ENCODE results near the gene DOCK2. TPM values are rescaled to one million over a fixed set of nuclear protein-coding genes. Genes with fewer than 3 reads are reported as not detected.

DOCK2 gene
- total and polyA plus RNA-seq, 2 of the 8 experiments (the other 6 are each of a cell fraction or from before 2014, with no cell fraction given) = 3.9 to 5.7 TPM

DNA sequence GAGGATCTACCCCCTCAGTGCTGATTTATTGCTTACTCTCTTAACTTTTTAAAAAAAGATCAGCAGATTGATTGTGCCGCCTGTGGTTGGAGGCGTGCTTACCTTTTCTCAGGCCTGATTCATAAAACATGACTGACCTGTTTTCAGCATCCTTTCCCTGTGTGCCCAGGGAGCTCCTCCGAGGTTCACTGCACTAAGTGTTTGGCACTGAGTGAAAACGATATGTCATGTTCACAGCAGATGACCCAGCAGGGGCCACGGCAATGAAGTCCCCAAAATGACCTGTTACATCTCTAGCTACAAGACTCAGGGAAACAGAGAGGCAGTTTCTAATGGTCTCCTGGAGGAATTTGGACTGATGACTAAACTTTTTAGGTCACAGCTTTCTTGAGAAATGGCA is 273.3 kb downstream of the DOCK2 start:
- Histone ChIP-seq H3K23ac (ENCODE audit: insufficient read length) (no peak overlapping the region), H2BK12ac (ENCODE audit: low read depth, low read length) (no peak overlapping the region), H3K27me3 (replicated peaks in 1 of 4; ENCODE audit: control insufficient read depth in 3 of 4, extremely low read depth in 1 of 4, insufficient read depth in 3 of 4, low read length in 3 of 4) (no peaks in the 10 kb centered on the region), H2BK5ac (ENCODE audit: low read depth, low read length) (no peak overlapping the region), H4K91ac (replicated peaks; ENCODE audit: insufficient read length, low read length) (no peak overlapping the region), H3K36me3 (ENCODE audit: control insufficient read depth in 2 of 4, insufficient read depth in 4 of 4, low read length in 3 of 4) (no peaks in the 10 kb centered on the region), H4K8ac (ENCODE audit: extremely low read depth, insufficient read depth, low read length) (no peak overlapping the region), H2BK15ac (ENCODE audit: low read length) (no peak overlapping the region), H2AK5ac (ENCODE audit: low read depth, low read length) (no peak overlapping the region), H3K79me2 (ENCODE audit: control insufficient read depth in 1 of 2, insufficient read depth in 2 of 2, low read length in 2 of 2) (no peaks in the 10 kb centered on the region), H3K14ac (ENCODE audit: insufficient read length) (no peak overlapping the region), H3K18ac (ENCODE audit: extremely low read depth, low read length) (no peak overlapping the region), H3K23me2 (ENCODE audit: low read depth, low read length) (no peaks in the 10 kb centered on the region; the same call in 1 of the 2 replicates), H3K56ac (replicated peaks; ENCODE audit: insufficient read length, low read depth, low read length) (no peak overlapping the region), H2AFZ (ENCODE audit: low read length) (no peak overlapping the region), H3K4ac (replicated peaks; ENCODE audit: insufficient read length, low read depth, low read length) (no peak overlapping the region), H3K4me1 (replicated peaks in 1 of 4; ENCODE audit: control insufficient read depth in 3 of 4, insufficient read depth in 4 of 4, low read length in 3 of 4) (peaks cover 0 to 4% (median 0%) of the 10 kb centered on the region in 4 experiments; a peak in 1 of 7 replicates), H4K5ac (ENCODE audit: insufficient read length, low read depth, low read length) (no peak overlapping the region), H3K4me2 (ENCODE audit: insufficient read depth in 1 of 2, low read depth in 2 of 2, low read length in 2 of 2) (no peak overlapping the region), H3K79me1 (ENCODE audit: low read depth, low read length) (no peaks in the 10 kb centered on the region), H4K20me1 (replicated peaks in 1 of 2; ENCODE audit: control insufficient read depth in 1 of 2, insufficient read depth in 2 of 2, low read length in 2 of 2) (no peaks in the 10 kb centered on the region), H3K9ac (replicated peaks in 1 of 4; ENCODE audit: extremely low read depth in 1 of 4, low read depth in 3 of 4, low read length in 3 of 4) (no peak overlapping the region), H3K9me3 (ENCODE audit: insufficient read depth in 2 of 2, low read depth in 1 of 2, low read length in 1 of 2) (no peaks in the 10 kb centered on the region), H2BK120ac (replicated peaks; ENCODE audit: low read depth, low read length) (no peak overlapping the region), H2BK20ac (ENCODE audit: low read length) (no peak overlapping the region), H3K27ac (ENCODE audit: low read depth, low read length) (no peak overlapping the region), H3K4me3 (ENCODE audit: extremely low read depth in 1 of 4, insufficient read depth in 2 of 4, low read depth in 3 of 4, low read length in 4 of 4) (no peak overlapping the region)
- TF ChIP-seq CHD1 (IDR thresholded peaks at IDR 0.05; ENCODE audit: low read depth, low read length) (no peak), SIRT6 (IDR thresholded peaks at IDR 0.05; ENCODE audit: low read length) (no peak), POLR2AphosphoS5 (IDR thresholded peaks at IDR 0.05; ENCODE audit: low read depth, low read length) (no peak), SIN3A (conservative IDR thresholded peaks at IDR 0.05 in 1 of 2, IDR thresholded peaks at IDR 0.05 in 1 of 2; ENCODE audit: low read depth in 1 of 2, low read length in 2 of 2) (no peak), GTF2F1 (IDR thresholded peaks at IDR 0.05; ENCODE audit: borderline replicate concordance, low read depth, low read length) (no peak), RXRA (IDR thresholded peaks at IDR 0.05; ENCODE audit: insufficient read depth, low read depth, low read length) (no peak), EP300 (IDR thresholded peaks at IDR 0.05; ENCODE audit: borderline replicate concordance in 1 of 2, low read depth in 2 of 2, low read length in 2 of 2) (no peak), CBX8 (IDR thresholded peaks at IDR 0.05; ENCODE audit: borderline replicate concordance, low read depth, low read length) (no peak), ZNF274 (IDR thresholded peaks at IDR 0.05; ENCODE audit: borderline replicate concordance, extremely low read depth, low read length) (no peak)
- TF ChIP-seq, protein P1, sequence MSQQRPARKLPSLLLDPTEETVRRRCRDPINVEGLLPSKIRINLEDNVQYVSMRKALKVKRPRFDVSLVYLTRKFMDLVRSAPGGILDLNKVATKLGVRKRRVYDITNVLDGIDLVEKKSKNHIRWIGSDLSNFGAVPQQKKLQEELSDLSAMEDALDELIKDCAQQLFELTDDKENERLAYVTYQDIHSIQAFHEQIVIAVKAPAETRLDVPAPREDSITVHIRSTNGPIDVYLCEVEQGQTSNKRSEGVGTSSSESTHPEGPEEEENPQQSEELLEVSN (IDR thresholded peaks at IDR 0.05) = no peak
- 84% methylated on average over 5 of the region's 5 CpGs; no CpG with 5 or more reads in 1 of the 2 experiments for WGBS, 2 experiments (ENCODE audit: extremely low coverage in 1 of 2, insufficient coverage in 1 of 2, insufficient read length in 1 of 2, insufficient replicate concordance in 2 of 2, low coverage in 1 of 2, low lambda C conversion rate in 2 of 2, missing lambda C conversion rate in 1 of 2)
- no peak for FAIRE-seq
- POLR2A ChIA-PET (ENCODE audit: partially characterized antibody) = no interaction called here
- CTCF ChIA-PET (ENCODE audit: partially characterized antibody) = interaction anchor here (2.5 kb wide), 1 partner anchor 70 kb away, joined by 12 read pairs; the partner anchor contains the start of gene INSYN2B
- DNase-seq (ENCODE audit: low read depth in 1 of 2, low spot score in 2 of 2) = no peak
